ENCODE measurements around the gene CCDC9. TPM values are rescaled to one million over a fixed set of nuclear protein-coding genes. Genes with fewer than 3 reads are reported as not detected.
"Not testable (repeated sequence)": the region's sequence is repeated elsewhere in the genome, so short reads cannot be mapped to it uniquely, and the experiment has no call there.

The CCDC9 gene
- total RNA-seq, 1 donor from 2014 or later: 49.2 TPM

GRCh38 chr19:47247308-47247990 is 8.9 kb upstream of the CCDC9 start:
- peak in 1 of 2 experiments; percentile 83 for DNase-seq (ENCODE audit: low spot score in 2 of 2, unreplicated experiment in 2 of 2)
- Mint-ChIP-seq H3K4me1 (peaks cover 12% of the 10 kb centered on the region), H3K27me3 (ENCODE audit: low read depth) (no peaks in the 10 kb centered on the region), H3K9me3 (no peaks in the 10 kb centered on the region), H3K36me3 (no peaks in the 10 kb centered on the region), H3K27ac (peak overlapping the region; percentile 89), H3K4me3 (no peak overlapping the region)
- TF ChIP-seq, protein P1, sequence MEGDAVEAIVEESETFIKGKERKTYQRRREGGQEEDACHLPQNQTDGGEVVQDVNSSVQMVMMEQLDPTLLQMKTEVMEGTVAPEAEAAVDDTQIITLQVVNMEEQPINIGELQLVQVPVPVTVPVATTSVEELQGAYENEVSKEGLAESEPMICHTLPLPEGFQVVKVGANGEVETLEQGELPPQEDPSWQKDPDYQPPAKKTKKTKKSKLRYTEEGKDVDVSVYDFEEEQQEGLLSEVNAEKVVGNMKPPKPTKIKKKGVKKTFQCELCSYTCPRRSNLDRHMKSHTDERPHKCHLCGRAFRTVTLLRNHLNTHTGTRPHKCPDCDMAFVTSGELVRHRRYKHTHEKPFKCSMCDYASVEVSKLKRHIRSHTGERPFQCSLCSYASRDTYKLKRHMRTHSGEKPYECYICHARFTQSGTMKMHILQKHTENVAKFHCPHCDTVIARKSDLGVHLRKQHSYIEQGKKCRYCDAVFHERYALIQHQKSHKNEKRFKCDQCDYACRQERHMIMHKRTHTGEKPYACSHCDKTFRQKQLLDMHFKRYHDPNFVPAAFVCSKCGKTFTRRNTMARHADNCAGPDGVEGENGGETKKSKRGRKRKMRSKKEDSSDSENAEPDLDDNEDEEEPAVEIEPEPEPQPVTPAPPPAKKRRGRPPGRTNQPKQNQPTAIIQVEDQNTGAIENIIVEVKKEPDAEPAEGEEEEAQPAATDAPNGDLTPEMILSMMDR (IDR thresholded peaks at IDR 0.05; ENCODE audit: unreplicated experiment): peak; percentile 99

DNA sequence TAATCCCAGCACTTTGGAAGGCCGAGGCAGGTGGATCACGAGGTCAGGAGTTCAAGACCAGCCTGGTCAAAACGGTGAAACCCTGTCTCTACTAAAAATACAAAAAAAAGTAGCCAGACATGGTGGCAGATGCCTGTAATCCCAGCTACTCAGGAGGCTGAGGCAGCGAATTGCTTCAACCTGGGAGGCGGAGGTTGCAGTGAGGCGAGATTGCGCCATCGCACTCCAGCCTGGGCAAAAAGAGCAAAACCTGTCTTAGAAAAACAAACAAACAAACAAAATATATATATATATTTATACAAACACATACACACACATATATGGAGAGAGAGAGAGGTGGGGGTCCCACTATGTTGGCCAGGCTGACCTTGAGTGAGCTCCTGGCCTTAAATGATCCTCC is 3.3 kb upstream of the CCDC9 start:
- DNase-seq (ENCODE audit: low spot score in 2 of 2, unreplicated experiment in 2 of 2); H3K27me3 Mint-ChIP-seq (ENCODE audit: low read depth); H3K36me3 Mint-ChIP-seq; H3K4me3 Mint-ChIP-seq; H3K9me3 Mint-ChIP-seq: not testable (repeated sequence)
- Mint-ChIP-seq H3K27ac (peak overlapping the region; percentile 79), H3K4me1 (peaks cover 10% of the 10 kb centered on the region)

GRCh38 chr19:47253467-47253881 is 2.9 kb upstream of the CCDC9 start:
- no peak for DNase-seq (ENCODE audit: low spot score in 2 of 2, unreplicated experiment in 2 of 2)
- peak overlapping the region; percentile 79 for H3K27ac Mint-ChIP-seq
- no peaks in the 10 kb centered on the region for H3K27me3 Mint-ChIP-seq (ENCODE audit: low read depth)
- H3K36me3 Mint-ChIP-seq: peaks cover 4% of the 10 kb centered on the region
- TF ChIP-seq, protein P1 (IDR thresholded peaks at IDR 0.05; ENCODE audit: unreplicated experiment): no peak
- H3K4me1 Mint-ChIP-seq: peaks cover 14% of the 10 kb centered on the region
- H3K9me3 Mint-ChIP-seq: no peaks in the 10 kb centered on the region
- H3K4me3 Mint-ChIP-seq: no peak overlapping the region

DNA sequence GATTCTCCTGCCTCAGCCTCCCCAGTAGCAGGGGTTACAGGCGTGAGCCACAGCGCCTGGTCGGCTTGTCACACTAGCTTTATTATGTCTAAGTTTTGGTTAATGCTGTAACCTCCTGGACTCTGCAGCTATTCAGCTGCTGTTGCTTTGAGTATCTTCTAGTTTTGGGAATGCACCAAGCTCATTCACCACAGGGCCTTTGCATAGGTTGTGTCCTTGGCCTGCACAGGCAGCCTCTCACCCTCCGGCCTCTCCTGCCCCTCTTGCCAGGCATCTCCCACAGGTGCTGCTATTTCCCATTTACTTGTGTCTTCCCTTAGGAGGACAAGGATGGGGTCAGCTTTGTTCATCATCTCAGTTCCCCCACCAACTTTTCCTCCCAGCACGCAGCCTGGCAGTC is 2.4 kb upstream of the CCDC9 start:
- peaks cover 9% of the 10 kb centered on the region for H3K36me3 Mint-ChIP-seq
- TF ChIP-seq, protein P1 (IDR thresholded peaks at IDR 0.05; ENCODE audit: unreplicated experiment): no peak
- H3K27me3 Mint-ChIP-seq (ENCODE audit: low read depth): no peaks in the 10 kb centered on the region
- peak overlapping the region; percentile 21 for H3K27ac Mint-ChIP-seq
- peaks cover 19% of the 10 kb centered on the region for H3K4me1 Mint-ChIP-seq
- no peak for DNase-seq (ENCODE audit: low spot score in 2 of 2, unreplicated experiment in 2 of 2)
- no peaks in the 10 kb centered on the region for H3K9me3 Mint-ChIP-seq
- H3K4me3 Mint-ChIP-seq: no peak overlapping the region

DNA sequence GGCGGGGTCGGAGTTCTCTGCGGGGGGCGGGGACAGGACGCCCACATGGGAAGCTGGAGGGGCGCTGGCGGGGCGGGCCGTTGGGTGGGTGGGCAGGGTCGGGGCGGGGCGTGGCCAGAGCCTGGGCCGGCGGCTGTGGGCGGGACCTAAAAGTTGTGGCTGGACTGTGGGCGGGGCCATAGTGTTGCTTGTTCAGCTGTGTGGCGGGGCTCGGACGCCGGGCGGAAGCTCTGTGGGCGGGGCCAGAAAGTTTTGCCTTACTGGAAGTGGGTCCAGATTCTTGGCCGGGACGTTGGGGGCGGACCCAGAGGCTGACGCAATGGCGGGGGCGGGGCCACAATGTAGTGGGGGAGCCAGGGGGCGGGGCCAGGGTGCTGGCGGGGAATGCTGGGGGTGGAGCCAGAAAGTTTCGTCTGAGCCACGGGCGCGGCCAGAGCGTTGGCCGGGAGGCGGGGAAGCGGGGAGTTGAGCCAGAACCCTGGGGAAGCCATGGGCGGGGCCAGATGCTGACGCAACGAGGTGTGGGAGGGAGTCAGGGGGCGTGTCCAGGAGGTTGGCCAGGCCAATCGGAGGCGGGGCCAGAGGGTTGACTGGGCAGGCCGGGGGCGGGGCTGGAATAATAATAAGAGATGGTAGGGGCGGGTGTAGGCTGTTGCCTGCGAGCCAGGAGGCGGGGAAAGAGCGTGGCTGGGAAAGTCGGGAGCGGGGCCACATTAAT is 527 bp downstream of the CCDC9 start:
- Mint-ChIP-seq H3K9me3 (no peaks in the 10 kb centered on the region), H3K4me3 (peak overlapping the region; percentile 78), H3K36me3 (peaks cover 29% of the 10 kb centered on the region), H3K4me1 (peaks cover 24% of the 10 kb centered on the region), H3K27ac (peak overlapping the region; percentile 99), H3K27me3 (ENCODE audit: low read depth) (no peaks in the 10 kb centered on the region)
- TF ChIP-seq, protein P1 (IDR thresholded peaks at IDR 0.05; ENCODE audit: unreplicated experiment): no peak
- peak; percentile 100 for DNase-seq (ENCODE audit: low spot score in 2 of 2, unreplicated experiment in 2 of 2)
